Mucosa of descending colon (tissue), 3 donors: ENCODE measurements around the gene LRRN3. TPM values are rescaled to one million over a fixed set of nuclear protein-coding genes. Genes with fewer than 3 reads are reported as not detected.

Experiments used
- ATAC-seq: fragments of 200-7000 bp; cut with Tn5 transposase; one replicate; pipeline ENCODE4 v1.9.1; 2020; ENCODE audit warnings: mild to moderate bottlenecking, moderate library complexity
- DNase-seq, 3 donors: peaks; one replicate each; pipeline ENCODE4 v3.0.0-alpha.2; 2020
- H3K36me3 ChIP-seq: fragments of 200-600 bp; one replicate; pipeline ENCODE4 v1.8.0; 2021; ENCODE audit warnings: low read depth, mild to moderate bottlenecking
- H3K4me1 ChIP-seq: fragments of 200-600 bp; one replicate; pipeline ENCODE4 v1.8.0; 2021; ENCODE audit warnings: low read depth, mild to moderate bottlenecking
- H3K4me3 ChIP-seq: fragments of 200-600 bp; one replicate; pipeline ENCODE4 v1.8.0; 2021; ENCODE audit warnings: mild to moderate bottlenecking
- H3K9me3 ChIP-seq: fragments of 200-600 bp; one replicate; pipeline ENCODE4 v1.8.0; 2021; ENCODE audit warnings: mild to moderate bottlenecking
- intact Hi-C, 2 donors: fragments of 100-400 bp; cut with DNase I in 1 of 2; cut with micrococcal nuclease in 1 of 2; formaldehyde crosslinking; loops; one replicate each; pipeline versions ENCODE4 v1.11.0 to v1.11.1; 2022; cut with DNase I, micrococcal nuclease
- total RNA-seq, 3 donors: library from RNA; stranded (reverse); fragmentation: NEBNext Ultra II Directional in 2 of 3; extraction: Animal tissue kit (Norgen Biotek cat#: 25700) in 2 of 3; gene quantifications; one replicate each; pipeline versions ENCODE4 v1.2.1 to v1.2.4, GENCODE V29; 2021 to 2023
- TF ChIP-seq, protein P1 (sequence below): fragments of 200-600 bp; IDR thresholded peaks from one replicate; pipeline ENCODE4 v1.8.0; 2022; ENCODE audit warnings: antibody characterized with exemption, mild to moderate bottlenecking
- donor health status: DM: no; HTN: no; CAD: no; lungs with moderate emphysema.
- donor health status: DM: no; HTN: no; CAD: no.
- donor health status: DM: no; HTN: yes; CAD: no.

LRRN3 gene
- total RNA-seq, 3 donors from 2014 or later, result 0.29 to 0.80 (median 0.73) TPM

- no peaks in the 10 kb centered on the region for H3K9me3 ChIP-seq
- no peak overlapping the region for H3K4me3 ChIP-seq
- H3K36me3 ChIP-seq, result no peaks in the 10 kb centered on the region
- no peaks in the 10 kb centered on the region for H3K4me1 ChIP-seq
- intact Hi-C loops, result no loop called here
- no peak for DNase-seq
- TF ChIP-seq, protein P1, sequence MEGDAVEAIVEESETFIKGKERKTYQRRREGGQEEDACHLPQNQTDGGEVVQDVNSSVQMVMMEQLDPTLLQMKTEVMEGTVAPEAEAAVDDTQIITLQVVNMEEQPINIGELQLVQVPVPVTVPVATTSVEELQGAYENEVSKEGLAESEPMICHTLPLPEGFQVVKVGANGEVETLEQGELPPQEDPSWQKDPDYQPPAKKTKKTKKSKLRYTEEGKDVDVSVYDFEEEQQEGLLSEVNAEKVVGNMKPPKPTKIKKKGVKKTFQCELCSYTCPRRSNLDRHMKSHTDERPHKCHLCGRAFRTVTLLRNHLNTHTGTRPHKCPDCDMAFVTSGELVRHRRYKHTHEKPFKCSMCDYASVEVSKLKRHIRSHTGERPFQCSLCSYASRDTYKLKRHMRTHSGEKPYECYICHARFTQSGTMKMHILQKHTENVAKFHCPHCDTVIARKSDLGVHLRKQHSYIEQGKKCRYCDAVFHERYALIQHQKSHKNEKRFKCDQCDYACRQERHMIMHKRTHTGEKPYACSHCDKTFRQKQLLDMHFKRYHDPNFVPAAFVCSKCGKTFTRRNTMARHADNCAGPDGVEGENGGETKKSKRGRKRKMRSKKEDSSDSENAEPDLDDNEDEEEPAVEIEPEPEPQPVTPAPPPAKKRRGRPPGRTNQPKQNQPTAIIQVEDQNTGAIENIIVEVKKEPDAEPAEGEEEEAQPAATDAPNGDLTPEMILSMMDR, result no peak
- no peak for ATAC-seq
Observed at GRCh38 chr7:111147708-111148533, 57.0 kb downstream of the LRRN3 start.

GRCh38 chr7:111150709-111151108, 59.8 kb downstream of the LRRN3 start:
- Histone ChIP-seq H3K4me1 (no peaks in the 10 kb centered on the region), H3K36me3 (no peaks in the 10 kb centered on the region), H3K4me3 (no peak overlapping the region), H3K9me3 (no peaks in the 10 kb centered on the region)
- no peak for DNase-seq
- intact Hi-C loops, result no loop called here
- TF ChIP-seq, protein P1, result no peak
- no peak for ATAC-seq

DNA sequence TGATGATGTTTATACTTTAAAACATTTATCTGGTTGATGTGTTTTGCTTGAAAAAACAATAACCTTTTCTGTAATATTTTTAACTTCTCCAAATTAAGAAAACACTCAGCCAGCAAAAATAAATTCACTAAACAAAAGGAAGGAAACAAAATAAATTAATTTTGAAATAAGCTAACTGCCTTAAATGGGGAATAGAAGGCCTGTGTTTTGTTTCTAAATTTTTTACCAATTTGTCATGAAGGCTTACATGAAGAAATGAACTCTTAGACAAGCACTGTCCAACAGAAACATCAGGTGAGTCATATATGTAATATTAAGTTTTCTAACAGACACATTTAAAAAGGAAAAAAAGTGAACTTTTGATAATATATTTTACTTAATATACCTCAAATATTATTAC, 68.5 kb downstream of the LRRN3 start:
- H3K36me3 ChIP-seq, result no peaks in the 10 kb centered on the region
- H3K9me3 ChIP-seq, result no peaks in the 10 kb centered on the region
- H3K4me1 ChIP-seq, result no peaks in the 10 kb centered on the region
- TF ChIP-seq, protein P1, result no peak
- H3K4me3 ChIP-seq, result no peak overlapping the region
- intact Hi-C loops, result no loop called here
- ATAC-seq (no peak), DNase-seq (no peak)

GRCh38 chr7:111160297-111160696, 69.4 kb downstream of the LRRN3 start:
- TF ChIP-seq, protein P1, result no peak
- ATAC-seq (no peak), DNase-seq (no peak)
- H3K4me1 ChIP-seq, result no peaks in the 10 kb centered on the region
- no peaks in the 10 kb centered on the region for H3K9me3 ChIP-seq
- no peak overlapping the region for H3K4me3 ChIP-seq
- intact Hi-C loops, result no loop called here
- H3K36me3 ChIP-seq, result no peaks in the 10 kb centered on the region

DNA sequence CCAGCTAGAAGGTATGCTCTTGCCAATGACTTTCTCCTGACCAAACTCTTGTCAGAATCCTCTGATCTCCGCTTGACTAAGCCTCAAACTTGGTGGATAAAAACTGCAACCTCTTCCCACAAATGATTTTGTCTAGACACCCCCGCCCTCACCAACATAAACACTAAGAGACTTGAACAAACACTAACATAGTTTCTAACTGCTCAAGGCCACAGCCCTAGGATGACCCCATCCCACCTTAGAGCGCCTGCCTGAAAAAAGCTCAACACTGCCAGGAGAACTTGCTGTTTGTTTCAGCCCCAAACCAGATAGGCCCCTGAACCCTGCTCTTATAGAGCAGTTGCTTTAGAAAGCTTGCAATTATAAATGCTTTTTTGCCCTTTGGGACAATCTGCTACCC, 71.8 kb downstream of the LRRN3 start:
- no peaks in the 10 kb centered on the region for H3K9me3 ChIP-seq
- ATAC-seq (no peak), DNase-seq (no peak)
- H3K4me1 ChIP-seq, result no peaks in the 10 kb centered on the region
- TF ChIP-seq, protein P1, result no peak
- H3K4me3 ChIP-seq, result no peak overlapping the region
- no peaks in the 10 kb centered on the region for H3K36me3 ChIP-seq
- intact Hi-C loops, result no loop called here
